Measurements from ENCODE around the gene HSD3B1. TPM values are rescaled to one million over a fixed set of nuclear protein-coding genes. Genes with fewer than 3 reads are reported as not detected.

Gene HSD3B1
- total RNA-seq, 1 donor from 2014 or later: not detected

- TF ChIP-seq, protein P1, sequence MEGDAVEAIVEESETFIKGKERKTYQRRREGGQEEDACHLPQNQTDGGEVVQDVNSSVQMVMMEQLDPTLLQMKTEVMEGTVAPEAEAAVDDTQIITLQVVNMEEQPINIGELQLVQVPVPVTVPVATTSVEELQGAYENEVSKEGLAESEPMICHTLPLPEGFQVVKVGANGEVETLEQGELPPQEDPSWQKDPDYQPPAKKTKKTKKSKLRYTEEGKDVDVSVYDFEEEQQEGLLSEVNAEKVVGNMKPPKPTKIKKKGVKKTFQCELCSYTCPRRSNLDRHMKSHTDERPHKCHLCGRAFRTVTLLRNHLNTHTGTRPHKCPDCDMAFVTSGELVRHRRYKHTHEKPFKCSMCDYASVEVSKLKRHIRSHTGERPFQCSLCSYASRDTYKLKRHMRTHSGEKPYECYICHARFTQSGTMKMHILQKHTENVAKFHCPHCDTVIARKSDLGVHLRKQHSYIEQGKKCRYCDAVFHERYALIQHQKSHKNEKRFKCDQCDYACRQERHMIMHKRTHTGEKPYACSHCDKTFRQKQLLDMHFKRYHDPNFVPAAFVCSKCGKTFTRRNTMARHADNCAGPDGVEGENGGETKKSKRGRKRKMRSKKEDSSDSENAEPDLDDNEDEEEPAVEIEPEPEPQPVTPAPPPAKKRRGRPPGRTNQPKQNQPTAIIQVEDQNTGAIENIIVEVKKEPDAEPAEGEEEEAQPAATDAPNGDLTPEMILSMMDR (conservative IDR thresholded peaks at IDR 0.05; ENCODE audit: low read depth, low read length): no peak
- no peak for DNase-seq (ENCODE audit: low read depth)
Observed at GRCh38 chr1:119539636-119540035, 32.6 kb downstream of the HSD3B1 start.

GRCh38 chr1:119541389-119541788 is 34.4 kb downstream of the HSD3B1 start:
- no peak overlapping the region for H3K4me3 ChIP-seq (ENCODE audit: low read depth, low read length)
- TF ChIP-seq, protein P1 (conservative IDR thresholded peaks at IDR 0.05; ENCODE audit: low read depth, low read length): no peak
- DNase-seq (ENCODE audit: low read depth): no peak

More at GRCh38 chr1:119539636-119540035, 32.6 kb downstream of the HSD3B1 start:
- no peak overlapping the region for H3K4me3 ChIP-seq (ENCODE audit: low read depth, low read length)

GRCh38 chr1:119542492-119542946 is 35.5 kb downstream of the HSD3B1 start:
- TF ChIP-seq, protein P1 (conservative IDR thresholded peaks at IDR 0.05; ENCODE audit: low read depth, low read length): no peak
- DNase-seq (ENCODE audit: low read depth): no peak
- H3K4me3 ChIP-seq (ENCODE audit: low read depth, low read length): no peak overlapping the region

DNA sequence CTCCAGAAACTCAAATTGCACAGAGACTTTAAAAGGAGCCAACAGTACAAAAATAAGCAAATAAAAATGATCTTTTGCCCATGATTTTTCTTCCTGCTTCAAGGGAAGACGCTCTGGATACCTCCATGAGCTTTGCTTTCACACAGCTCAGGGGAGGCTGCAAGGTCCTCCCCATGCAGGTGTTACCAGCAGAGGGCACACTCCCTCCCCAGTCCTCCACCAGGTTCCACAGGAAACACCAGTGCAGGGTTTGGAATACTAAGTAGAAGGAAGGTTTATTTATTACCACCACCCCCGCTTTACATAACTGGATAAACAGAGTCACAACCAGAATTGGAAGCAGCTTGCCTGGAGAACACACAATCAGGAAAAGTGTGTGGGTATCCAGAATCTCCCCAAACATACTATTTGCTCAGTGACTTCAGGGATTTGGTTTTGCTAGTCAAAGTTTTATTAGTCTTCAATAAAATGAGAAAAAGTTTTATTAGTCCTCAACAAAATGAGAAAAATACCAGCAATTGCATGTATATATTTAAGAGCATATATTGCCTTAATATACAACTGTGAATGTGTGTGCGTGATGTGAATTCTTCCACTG is 37.3 kb downstream of the HSD3B1 start:
- no peak overlapping the region for H3K4me3 ChIP-seq (ENCODE audit: low read depth, low read length)
- TF ChIP-seq, protein P1 (conservative IDR thresholded peaks at IDR 0.05; ENCODE audit: low read depth, low read length): peak; percentile 63
- no peak for DNase-seq (ENCODE audit: low read depth)

- no peak for DNase-seq (ENCODE audit: low read depth)
- TF ChIP-seq, protein P1 (conservative IDR thresholded peaks at IDR 0.05; ENCODE audit: low read depth, low read length): no peak
- H3K4me3 ChIP-seq (ENCODE audit: low read depth, low read length): no peak overlapping the region
Observed at GRCh38 chr1:119546641-119547040, 39.6 kb downstream of the HSD3B1 start.

GRCh38 chr1:119547306-119547705 is 40.3 kb downstream of the HSD3B1 start:
- TF ChIP-seq, protein P1 (conservative IDR thresholded peaks at IDR 0.05; ENCODE audit: low read depth, low read length): no peak
- H3K4me3 ChIP-seq (ENCODE audit: low read depth, low read length): no peak overlapping the region
- no peak for DNase-seq (ENCODE audit: low read depth)

DNA sequence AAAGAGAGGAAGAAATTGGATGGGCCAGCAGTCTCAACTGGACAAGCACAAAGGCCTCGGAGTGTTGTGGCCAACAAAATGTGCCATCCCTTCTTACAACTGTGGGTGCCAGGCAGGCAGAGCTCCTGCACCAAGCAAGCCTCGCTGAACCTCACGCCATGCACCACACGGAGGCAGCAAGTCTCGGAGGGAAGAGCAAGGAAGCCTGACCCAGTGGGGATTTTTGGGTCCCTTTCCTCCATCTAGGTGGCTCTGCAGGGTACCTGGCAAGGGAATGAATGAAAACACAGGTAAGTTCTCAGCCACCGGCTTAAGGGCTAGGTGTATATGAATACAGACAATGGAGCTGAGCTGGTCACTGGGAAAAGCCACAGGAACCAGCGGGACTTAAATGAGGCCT is 40.8 kb downstream of the HSD3B1 start:
- no peak overlapping the region for H3K4me3 ChIP-seq (ENCODE audit: low read depth, low read length)
- TF ChIP-seq, protein P1 (conservative IDR thresholded peaks at IDR 0.05; ENCODE audit: low read depth, low read length): no peak
- DNase-seq (ENCODE audit: low read depth): no peak
